GM12801 (cell line): ENCODE measurements around the gene STK4.

Experiments
- TF ChIP-seq, protein P1 (sequence below): IDR thresholded peaks from one replicate; pipeline ENCODE4 v1.5.1; 2011; ENCODE audit warnings: control low read depth; ENCODE audit not compliant: insufficient read length; ENCODE audit errors: extremely low read depth

The STK4 gene

DNA sequence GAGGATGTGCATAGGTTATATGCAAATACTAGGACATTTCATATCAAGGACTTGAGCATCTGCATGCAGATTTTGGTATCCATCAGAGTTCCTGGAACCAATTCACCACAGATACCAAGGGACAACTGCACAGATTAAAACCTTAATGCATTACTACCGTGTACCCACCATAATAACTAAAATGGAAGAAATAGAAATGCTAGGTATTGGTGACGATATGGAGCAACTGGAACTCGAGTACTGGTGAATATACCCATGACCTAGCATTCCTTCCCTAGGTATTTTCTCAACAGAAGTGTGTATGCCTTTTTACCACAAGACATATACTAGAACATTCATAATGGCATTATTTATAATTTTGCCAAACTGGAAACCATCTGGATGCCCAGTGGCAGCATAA is 116.2 kb downstream of the STK4 start:
- TF ChIP-seq, protein P1, sequence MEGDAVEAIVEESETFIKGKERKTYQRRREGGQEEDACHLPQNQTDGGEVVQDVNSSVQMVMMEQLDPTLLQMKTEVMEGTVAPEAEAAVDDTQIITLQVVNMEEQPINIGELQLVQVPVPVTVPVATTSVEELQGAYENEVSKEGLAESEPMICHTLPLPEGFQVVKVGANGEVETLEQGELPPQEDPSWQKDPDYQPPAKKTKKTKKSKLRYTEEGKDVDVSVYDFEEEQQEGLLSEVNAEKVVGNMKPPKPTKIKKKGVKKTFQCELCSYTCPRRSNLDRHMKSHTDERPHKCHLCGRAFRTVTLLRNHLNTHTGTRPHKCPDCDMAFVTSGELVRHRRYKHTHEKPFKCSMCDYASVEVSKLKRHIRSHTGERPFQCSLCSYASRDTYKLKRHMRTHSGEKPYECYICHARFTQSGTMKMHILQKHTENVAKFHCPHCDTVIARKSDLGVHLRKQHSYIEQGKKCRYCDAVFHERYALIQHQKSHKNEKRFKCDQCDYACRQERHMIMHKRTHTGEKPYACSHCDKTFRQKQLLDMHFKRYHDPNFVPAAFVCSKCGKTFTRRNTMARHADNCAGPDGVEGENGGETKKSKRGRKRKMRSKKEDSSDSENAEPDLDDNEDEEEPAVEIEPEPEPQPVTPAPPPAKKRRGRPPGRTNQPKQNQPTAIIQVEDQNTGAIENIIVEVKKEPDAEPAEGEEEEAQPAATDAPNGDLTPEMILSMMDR, result no peak

DNA sequence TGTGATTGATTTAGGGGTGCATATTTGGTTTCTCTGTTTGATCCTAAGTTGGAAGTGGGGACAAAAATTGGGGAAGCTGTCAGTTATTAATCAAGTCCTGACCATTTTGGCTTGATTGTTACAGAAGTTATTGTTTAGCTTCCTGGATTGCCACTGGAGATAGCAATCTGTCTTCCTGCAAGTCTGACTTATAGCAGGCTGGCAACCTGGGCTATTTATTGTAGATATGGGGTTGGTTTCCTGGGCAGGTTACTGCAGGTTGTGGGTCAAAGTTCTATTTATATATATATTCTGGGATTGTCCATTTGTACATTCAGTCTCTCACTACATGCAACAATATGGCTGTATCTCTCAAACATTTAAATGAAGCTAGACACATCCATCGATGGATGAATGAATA is 116.8 kb downstream of the STK4 start:
- TF ChIP-seq, protein P1, result no peak

DNA sequence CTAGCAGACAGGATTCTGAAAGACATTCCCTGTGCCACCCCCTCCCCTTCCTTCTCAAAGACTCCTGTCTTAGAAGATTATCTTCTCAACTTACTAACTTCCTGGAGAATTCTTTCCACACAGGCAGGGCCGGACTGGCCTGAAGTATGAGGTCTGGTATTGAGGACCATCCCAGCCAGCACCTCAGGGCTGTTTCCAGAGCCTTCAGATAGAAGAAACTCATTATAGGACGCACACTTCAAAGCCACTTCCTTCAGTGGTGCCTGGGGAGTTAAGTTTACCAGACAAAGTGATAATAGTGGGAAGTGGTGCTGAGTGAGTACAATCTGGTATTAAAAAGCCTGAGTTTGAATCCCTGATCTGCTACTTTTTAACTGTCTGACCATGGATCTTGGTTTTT is 119.0 kb downstream of the STK4 start:
- TF ChIP-seq, protein P1, result no peak

DNA sequence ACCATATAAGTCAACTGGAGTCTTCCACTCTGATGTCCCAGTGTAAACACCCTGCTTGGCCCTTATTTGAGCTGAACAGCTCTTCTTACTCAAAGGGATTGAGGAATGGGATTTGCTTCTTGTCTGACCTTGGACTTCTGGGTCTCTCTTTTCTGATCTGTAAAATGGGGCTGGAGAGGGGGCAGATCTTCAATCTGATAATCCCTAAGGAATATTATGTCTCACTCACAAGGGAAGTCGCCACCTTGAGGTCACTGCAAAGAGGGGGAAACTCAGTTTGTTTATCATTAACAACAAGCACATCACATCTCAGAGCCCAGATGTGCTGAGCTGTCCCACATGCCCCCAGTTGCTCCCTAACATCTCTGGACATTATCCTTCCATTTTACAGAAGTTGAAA is 119.6 kb downstream of the STK4 start:
- TF ChIP-seq, protein P1, result no peak

DNA sequence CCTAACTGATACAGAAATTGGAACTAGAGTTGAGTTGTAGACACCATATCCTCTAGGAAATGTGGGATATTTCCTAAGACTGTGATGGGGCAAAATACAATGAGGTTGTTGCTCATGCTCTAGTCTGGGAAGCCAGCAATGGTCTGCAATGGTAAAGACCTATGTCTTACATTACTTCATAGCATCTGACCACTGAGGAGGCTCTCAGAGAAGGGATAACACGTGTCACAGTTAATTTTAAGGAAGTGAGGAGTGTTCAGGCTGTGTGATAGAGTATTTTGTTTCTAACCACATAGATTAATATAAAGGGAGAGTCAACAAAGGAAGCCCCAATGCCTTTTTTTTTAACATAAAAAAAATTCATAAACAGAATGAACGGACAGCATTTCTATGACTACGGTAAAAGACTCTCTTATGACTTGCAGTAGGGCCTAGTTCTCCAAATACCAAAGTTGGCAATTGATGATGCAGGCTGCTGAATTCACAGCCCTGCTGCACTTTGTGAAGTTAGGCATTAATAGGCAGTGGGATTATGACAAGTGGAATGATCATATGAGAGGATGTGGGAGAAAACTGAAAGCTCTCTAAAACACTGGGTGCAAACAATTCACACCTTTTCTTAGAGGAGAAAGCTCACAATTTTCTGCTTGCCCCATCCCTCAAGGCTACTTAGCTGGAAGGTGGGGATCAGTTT is 120.9 kb downstream of the STK4 start:
- TF ChIP-seq, protein P1, result no peak

DNA sequence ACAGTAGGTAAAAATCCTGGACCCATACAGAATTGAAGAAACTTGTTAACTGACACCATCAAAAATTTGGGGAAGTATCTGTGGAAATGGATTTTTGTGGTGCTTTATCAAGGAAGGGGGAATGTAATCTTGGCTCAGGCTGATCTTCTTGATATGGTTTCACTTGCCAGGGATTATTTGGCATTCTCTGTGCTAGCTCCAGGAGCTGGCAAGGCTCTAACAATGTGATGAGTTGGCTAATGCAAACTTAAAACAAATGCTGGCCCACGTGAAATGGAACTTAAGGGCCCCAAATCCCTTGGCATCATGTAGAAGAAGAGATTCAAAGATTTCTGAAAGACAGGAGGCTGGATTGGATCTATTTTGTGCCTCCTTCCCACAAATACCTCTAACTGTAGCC is 121.5 kb downstream of the STK4 start:
- TF ChIP-seq, protein P1, result no peak

DNA sequence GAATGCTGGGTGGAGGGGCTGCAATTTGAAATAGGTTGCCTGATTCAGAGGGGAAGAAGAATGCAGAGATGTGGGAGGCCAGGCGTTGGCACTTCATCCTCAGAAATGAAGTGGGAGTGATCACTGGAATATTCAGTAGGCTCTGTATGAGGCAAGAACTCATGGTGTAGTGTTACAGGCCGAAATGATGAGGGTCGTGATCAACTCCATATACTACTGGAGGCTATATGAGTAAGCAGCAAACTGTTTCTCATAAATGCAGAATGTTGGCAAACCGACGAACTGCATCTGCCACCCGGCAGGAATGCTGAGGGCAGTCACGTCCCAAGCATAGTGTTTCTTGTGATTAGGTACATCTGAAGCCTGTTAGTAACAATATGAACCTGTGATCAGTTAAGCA is 121.9 kb downstream of the STK4 start:
- TF ChIP-seq, protein P1, result no peak
